HL-60 (cell line): ENCODE data around the gene WFS1.

Experiments used
- DNase-seq, 2 experiments: peaks; one replicate each; pipeline ENCODE4 v3.0.0-alpha.2; 2010 to 2020; ENCODE audit warnings: low read depth in 1 of 2, low spot score in 1 of 2
- H3K27ac ChIP-seq: fragments of 250-450 bp; sonication (Bioruptor Pico); replicated peaks from 2 replicates; pipeline ENCODE4 v1.5.1; 2020; ENCODE audit warnings: mild to moderate bottlenecking, moderate library complexity
- H3K27me3 ChIP-seq: fragments of 250-450 bp; sonication (Bioruptor Pico); 2 replicates; pipeline ENCODE4 v1.5.1; 2021; ENCODE audit warnings: mild to moderate bottlenecking, moderate library complexity; ENCODE audit not compliant: insufficient read depth, poor library complexity, severe bottlenecking
- H3K4me3 ChIP-seq: replicated peaks from 2 replicates; pipeline ENCODE4 v1.5.1; 2011; ENCODE audit warnings: mild to moderate bottlenecking, control low read depth, low read length; ENCODE audit not compliant: insufficient read depth
- CTCF ChIP-seq: IDR thresholded peaks from one replicate; pipeline ENCODE4 v1.5.1; 2011; ENCODE audit warnings: low read length, control low read depth, inconsistent platforms; ENCODE audit not compliant: insufficient read depth
- GABPA ChIP-seq: IDR thresholded peaks from 2 replicates; pipeline ENCODE4 v1.6.1; 2012; ENCODE audit warnings: low read depth
- POLR2AphosphoS5 ChIP-seq: IDR thresholded peaks from 2 replicates; pipeline ENCODE4 v1.6.1; 2012; ENCODE audit warnings: low read depth
- REST ChIP-seq: IDR thresholded peaks from 2 replicates; pipeline ENCODE4 v1.6.1; 2012; ENCODE audit warnings: low read depth; ENCODE audit not compliant: insufficient replicate concordance
- SPI1 ChIP-seq: IDR thresholded peaks from 2 replicates; pipeline ENCODE4 v1.6.1; 2012; ENCODE audit warnings: low read depth, mild to moderate bottlenecking, borderline replicate concordance

The WFS1 gene

GRCh38 chr4:6239968-6240367 lies 29.7 kb upstream of the WFS1 start:
- Histone ChIP-seq H3K27ac (no peak overlapping the region), H3K27me3 (no peaks in the 10 kb centered on the region), H3K4me3 (no peak overlapping the region)
- DNase-seq = no peak
- no peak for TF ChIP-seq REST
- TF ChIP-seq SPI1 = no peak
- no peak for TF ChIP-seq CTCF
- no peak for TF ChIP-seq POLR2AphosphoS5
- TF ChIP-seq GABPA = no peak

GRCh38 chr4:6241062-6241845 lies 28.4 kb upstream of the WFS1 start:
- DNase-seq = no peak
- Histone ChIP-seq H3K4me3 (no peak overlapping the region), H3K27me3 (no peaks in the 10 kb centered on the region), H3K27ac (no peak overlapping the region)
- TF ChIP-seq CTCF = no peak
- no peak for TF ChIP-seq GABPA
- TF ChIP-seq POLR2AphosphoS5 = no peak
- no peak for TF ChIP-seq SPI1
- TF ChIP-seq REST = no peak

GRCh38 chr4:6242271-6243029 lies 27.2 kb upstream of the WFS1 start:
- H3K4me3 ChIP-seq = no peak overlapping the region
- H3K27ac ChIP-seq = no peak overlapping the region
- no peak for DNase-seq
- TF ChIP-seq POLR2AphosphoS5 = no peak
- no peak for TF ChIP-seq SPI1
- no peak for TF ChIP-seq GABPA
- no peak for TF ChIP-seq REST
- TF ChIP-seq CTCF = no peak
- H3K27me3 ChIP-seq = no peaks in the 10 kb centered on the region
